HG03103 (cell line): ENCODE data around the gene GRIA4.

Experiments
- ATAC-seq: cut with Tn5 transposase; IDR thresholded peaks from one replicate; pipeline ENCODE4 v1.9.1; 2021; ENCODE audit warnings: low read depth; ENCODE audit not compliant: unreplicated experiment

The GRIA4 gene

DNA sequence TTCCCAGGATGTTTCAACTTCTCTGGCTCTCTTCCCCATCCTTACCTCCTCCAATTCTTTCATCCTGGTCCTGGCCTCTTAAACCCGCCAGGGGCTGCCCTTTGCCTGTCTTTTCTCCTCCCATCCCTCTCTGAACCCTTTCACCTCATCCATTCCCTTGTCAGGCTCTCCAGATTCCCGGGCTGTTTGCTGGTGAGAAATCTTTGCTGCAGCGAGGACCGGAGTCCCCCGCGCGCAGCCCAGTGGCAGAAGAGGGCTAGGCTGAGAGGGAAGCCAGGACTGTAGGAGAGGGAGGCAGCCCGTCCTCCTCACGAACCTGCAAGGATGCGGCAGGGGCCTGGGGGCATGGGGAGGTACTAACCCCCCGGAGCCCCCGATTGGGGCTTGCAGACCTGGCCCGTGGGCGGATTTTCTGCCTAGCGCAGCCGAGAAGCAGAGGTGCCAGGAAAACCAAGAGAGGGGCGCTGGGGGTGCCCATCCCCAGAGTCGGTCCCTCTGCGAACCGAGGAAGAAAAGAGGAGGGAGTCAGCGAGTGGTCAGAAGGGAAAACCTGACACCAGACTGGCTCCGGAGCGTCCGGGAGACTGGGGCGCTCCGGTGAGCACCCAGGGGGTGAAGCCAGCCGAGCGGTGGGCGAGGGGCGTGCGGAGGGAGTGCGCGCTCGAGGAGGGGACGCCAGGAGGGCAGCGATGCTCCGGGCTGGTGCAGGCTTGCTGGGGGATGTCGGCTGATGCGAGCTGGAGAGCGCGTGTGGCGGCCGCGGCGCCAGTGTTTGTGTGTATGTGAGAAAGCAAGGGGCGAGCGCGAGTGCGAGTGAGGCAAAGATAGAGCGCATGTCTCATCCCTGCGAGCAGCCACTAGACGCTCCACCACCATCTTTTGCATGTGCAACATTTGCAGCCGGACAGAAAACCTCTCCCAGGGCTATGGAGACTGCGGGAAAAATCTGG is at the start of gene GRIA4:
Gene GRIA4, plus strand, starts transcription at position 242 of the 950 bp plus-strand sequence. CDS start 925 bp downstream, outside the sequence.
- ATAC-seq: no peak

DNA sequence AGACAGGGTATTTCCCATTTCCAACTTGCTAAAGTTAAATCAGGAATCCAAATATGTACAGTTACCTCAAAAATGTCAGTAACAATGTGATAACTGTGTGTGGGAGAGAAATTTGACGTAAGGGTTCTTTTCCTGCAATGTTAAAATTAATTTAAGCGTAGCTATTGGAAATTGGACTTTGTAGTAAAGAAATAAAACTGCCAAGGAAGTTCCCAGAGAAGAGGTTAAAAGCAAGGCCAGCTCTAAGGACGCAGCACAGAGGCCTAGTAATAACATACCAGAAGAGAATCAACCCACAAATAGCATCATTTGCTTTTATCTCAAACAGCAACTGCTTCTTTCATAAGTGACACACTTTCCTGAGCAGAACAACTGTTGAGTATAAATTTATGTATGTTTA is 36.8 kb upstream of the GRIA4 start:
- ATAC-seq: no peak

DNA sequence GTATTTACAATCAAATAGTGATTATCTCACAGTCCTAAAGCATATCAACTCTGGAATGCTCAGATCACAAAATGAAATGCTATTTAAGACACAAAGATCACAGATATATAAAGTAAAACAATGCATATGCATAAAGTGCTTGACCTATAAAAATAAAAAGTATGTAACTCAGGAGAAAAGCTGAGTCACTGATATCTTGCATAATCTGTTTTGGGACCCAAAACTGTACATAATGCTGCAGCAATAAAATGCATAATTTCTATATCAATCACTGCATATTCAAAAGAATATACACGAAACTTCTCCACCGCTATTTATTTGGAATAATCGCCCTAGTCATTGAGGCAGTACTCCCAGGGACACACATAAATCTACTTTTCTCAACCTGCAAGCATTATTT is 34.9 kb upstream of the GRIA4 start:
- ATAC-seq: no peak

DNA sequence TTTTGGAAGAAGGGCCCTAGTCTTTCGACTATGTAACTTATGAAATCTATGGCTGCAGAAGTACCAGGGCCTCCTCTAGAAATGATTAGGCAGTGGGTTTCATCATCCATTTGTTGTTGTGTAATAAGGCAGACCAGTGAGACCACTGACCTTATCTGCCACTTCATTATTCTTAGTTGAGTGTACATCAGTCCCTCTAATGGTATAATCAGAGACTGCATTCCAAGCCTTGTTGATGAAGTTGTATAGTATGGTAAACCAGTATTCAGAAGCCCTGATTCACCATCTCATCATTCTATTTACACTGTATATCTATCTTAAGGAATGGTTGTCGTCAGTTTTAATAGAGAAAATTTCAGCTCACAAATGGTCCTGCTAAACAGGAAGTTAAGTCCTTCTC is 32.2 kb upstream of the GRIA4 start:
- ATAC-seq: no peak

DNA sequence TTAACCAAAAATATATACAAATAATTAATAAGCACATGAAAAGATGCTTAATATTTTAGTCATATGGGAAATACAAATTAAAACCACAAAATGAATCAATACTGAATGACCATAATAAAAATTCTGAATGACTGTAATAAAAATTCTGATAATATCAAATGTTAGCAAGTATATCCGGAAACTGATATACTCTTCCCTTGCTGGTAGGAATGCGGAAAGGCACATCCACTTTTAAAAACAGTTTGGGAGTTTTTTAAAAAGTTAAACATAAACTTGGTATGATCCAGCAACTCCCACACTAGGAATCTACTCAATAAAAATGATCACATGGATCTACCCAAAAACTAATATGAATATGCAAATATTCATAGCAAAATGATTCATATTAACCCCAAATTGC is 30.8 kb upstream of the GRIA4 start:
- ATAC-seq: no peak

DNA sequence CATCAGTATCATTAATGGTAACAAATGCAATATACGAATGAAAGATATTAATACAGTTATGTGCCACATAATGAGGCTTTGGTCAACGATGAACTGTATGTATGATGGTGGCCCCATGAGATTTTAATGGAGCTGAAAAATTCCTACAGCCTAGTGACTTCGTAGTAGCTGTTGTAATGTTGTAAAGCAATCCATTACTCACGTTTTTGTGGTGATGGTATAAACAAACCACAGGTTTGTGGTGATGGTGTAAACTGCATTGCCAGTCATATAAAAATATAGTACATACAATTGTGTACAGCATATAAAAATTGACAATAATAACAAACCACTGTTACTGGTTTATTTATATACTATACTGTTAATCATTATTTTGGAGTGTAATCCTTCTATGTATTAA is 27.4 kb upstream of the GRIA4 start:
- ATAC-seq: no peak

DNA sequence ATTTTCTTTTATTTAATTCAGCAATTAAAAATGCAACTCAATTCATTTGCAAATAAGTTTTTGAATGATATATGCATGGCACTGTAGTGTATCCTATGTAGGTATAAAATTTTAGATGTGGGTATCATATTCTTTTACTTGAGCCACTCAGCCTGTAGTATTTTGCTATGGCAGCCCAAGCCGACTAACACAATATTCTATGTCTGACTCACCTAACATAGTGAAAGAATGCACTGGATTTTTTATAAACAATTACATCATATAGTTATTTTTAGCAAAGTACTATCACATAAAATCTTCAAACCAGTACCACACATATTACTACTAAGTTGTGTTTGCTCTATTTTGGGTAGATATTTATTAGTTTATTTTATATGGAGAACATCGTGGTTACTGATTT is 21.9 kb upstream of the GRIA4 start:
- no peak for ATAC-seq

DNA sequence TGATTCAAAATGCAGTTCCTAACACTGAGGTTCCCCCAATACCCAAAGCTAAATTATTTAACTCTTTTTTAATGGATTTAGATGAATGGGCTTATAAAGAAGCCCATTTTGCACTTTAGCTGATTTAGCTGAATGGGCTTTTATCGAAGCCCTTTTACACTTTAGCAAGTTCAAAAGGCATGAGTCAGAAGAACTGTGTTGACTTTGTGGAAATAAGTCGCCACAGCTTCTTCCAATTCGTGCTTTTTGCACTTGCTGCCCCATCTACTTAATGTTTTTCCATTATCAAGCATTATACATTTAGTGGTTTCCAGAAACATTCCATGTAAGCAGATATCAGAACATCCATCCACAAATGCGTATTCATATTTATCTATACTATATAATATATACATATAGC is 20.5 kb upstream of the GRIA4 start:
- no peak for ATAC-seq

DNA sequence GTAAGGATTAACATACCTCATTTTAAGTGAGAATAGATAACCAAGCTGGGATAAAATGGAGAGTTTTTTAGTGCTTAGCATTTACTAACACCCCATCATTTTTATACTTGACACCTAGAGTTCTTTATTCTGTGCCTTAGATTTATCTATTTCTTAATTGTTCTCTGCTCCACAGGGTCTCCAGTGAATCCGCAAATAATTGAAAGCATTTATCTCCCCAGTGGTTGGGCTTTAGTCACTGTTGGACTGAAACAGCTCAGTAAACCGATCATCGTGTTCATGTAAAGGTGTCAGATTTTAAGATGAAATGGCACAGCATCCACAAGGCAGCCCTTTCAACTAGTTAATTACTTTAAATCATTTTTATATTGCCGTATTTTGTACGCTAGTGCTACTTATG is 17.8 kb upstream of the GRIA4 start:
- no peak for ATAC-seq

DNA sequence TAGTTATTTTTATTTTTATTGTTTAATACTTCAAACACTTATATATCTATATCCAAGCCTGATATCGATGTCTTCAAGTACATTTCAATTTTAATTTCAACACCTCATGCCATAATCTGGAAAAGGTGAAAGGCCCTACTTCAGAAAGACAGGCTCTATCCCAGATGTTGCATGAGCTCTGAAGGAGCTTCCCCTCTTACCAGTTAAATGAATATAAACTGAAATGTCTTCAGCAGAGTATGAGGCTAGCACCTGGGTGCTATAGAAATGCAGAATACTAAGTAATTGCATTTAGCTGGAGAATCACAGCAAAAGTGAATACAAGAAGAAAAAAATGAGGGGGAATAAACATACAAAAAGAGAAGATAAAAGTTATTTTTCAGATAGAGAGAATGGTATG is 11.5 kb upstream of the GRIA4 start:
- ATAC-seq: no peak

DNA sequence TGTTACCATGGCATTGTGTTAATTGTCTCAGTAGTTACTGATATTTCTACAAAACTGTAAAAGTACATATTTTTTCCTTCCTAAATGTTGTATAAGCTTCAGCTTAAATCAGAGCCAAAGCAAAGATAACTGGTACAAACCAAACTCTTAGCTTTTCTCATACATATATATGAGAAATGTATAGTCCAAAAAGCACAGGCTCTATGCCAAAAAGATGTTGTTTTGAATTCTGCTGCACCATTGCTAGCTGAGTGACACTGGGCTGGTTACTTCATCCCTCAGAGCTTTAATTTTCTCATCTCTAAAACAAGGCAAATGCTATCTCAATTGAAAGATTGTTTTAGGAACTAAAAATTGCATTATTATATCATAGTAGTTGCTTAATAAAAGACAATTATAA is 6.7 kb upstream of the GRIA4 start:
- no peak for ATAC-seq

DNA sequence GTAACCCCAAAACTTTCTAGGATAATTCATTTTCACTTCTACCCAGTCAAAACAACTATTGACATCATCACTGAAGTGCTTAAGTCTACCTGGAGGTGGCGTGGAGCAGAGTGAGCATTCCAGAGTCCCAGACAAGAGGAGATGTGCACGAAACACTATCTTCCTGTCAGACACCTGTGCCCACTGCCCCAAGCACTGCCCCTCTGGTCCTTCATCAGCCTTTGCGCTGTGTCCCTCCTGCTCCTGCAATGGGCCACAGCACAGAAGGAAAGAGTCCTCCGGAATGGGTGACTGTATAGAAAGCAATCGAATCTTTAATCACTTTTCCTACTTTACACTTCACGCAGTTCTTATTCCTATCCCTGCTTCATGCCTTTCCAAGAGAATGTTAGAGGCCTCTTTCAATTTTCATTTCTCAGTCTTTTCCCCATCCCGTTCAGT is 512 bp upstream of the GRIA4 start:
- ATAC-seq: peak; percentile 88

DNA sequence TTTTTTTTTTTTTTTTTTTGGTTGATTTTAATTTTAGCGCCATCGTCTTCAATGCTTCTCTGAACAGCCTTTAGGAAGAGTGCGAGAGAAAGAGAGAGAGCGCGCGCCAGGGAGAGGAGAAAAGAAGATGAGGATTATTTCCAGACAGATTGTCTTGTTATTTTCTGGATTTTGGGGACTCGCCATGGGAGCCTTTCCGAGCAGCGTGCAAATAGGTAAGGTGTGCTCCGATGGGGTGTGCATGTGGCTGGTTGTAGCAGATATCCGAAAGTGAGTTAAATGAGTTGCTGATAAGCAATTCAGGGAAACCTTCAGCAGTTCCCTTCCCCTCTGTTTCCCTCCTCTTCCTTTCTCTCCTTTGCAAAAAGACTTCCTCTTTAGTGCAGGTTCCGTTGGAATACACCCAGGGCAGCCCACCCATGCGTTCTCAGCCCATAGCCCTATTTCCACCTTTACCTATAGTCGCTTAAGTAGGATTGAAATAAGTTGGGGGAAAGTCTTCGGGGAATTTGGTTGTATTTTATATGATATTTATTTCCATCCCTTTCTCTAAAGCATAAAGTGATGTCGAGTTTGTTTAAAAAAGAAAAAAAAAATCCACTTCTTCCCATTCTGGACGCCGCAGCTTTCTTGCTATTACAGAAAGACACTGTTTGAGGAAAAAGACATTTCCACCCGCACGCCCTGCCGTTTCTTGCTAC is 1.1 kb downstream of the GRIA4 start:
- ATAC-seq: no peak

DNA sequence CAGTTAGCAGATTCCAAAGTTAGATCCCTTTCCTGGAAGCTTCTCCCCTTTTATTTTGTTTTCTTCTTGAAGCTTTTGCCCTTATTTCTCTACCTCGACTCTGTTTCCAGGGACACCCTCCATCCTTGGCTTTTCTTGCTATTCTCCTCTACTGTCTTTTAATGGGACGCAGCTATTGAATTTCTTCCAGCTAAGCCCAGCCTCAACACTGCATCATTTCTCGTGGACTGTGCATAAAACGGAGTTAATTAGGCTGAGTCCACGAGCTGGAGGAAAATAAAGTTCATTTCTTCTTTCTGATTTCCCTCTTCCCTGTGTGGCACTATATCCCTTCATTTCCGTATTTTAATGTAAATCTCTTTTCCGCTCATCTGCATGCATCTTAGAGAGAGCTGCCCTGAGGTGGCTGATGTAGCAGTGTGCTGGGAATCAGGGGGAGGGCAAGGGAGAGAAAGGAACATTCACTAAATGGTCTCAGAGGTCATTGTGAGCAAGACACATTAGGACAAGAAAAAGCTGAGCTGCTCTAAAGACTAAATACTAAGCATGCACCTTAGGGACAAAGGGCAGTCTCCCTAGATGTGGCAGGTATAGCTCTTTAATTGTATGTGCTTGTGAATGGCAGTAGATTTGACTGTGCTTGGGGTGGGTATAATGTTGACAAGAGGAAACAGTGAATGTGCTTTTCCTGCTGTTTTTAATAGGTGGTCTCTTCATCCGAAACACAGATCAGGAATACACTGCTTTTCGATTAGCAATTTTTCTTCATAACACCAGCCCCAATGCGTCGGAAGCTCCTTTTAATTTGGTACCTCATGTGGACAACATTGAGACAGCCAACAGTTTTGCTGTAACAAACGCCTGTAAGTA is 1.9 kb downstream of the GRIA4 start:
- no peak for ATAC-seq

DNA sequence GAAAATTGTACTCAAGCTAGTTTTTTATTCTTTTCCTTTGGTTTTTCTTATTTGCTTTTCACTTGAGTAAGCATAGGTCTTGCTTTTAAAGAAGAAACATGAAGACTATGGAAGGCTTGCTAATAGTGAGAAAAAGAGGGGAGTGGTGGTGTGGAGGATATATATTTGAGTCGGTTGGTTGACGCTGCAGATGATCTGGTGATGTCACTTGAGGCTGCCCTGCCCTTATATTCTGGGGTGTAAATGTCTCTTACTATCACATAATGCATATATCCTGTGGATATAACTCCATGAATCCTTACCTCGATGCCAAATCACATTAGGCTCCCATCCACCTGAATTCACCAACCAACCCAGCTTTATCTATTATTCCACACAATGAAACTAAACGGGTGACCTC is 2.9 kb downstream of the GRIA4 start:
- no peak for ATAC-seq

DNA sequence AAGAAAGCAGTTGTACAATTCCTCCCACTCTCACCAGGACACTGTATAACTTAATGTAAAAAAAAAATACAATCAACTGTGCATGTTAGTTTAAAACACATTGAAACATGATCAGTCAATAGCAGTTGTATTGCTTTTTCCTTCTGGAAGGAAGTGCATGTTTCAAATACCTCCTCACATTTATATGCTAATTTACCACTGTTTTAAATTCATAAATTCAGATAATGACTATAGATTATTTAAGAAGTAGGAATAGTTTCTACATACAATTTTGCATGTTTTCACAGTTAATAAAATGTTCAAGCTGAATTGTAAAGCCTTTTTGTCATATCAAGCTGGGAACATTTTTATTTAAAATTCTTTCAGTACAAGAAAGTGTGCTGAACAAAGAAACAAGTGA is 3.3 kb downstream of the GRIA4 start:
- ATAC-seq: no peak

DNA sequence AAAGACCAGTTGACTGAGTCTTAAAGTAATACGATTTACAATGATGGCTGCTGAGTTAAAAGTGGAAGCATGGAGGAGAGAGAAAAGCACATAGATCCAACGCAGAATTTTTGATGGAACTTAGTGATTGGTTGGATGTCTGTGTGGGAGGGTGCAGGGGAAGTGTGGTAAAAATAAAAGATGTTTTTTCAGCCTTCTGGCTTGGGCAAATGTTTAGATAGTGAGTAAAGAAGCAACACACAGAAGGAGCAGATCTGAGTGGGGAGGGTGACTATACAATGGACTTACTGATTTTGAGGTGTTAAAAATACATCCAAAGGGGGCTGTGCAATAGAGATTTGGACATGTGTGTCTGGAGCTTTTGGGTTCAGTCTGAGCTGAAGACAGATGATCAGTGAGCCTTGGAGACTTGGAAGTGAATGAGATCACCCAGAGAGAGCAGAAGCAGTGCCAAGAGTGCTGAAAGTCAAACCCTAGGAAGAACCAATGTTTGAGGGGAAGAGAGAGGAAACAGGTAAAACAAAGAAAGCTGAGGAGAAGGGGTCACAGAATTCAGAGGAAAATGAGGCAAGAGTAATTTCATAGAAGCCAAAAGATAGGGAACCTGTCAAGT is 8.6 kb downstream of the GRIA4 start:
- no peak for ATAC-seq

DNA sequence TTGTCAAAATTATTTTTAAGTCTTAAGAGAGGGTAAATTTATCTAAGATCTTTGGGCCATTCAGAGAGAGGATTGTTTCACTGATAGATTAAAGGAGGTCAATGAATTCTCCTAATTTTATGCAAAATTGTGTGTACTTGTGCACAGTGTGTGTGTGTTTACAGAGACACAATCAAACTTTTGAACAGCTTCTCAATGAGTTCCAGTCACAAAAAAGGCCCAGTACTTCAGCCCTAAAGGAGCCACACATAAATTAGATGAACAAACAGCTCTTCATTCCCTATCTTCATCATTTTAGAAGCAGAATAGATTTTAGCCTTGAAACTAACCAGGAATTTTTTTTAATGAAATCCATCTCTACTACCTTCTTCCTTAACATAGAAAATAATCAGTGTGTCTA is 9.7 kb downstream of the GRIA4 start:
- ATAC-seq: no peak

DNA sequence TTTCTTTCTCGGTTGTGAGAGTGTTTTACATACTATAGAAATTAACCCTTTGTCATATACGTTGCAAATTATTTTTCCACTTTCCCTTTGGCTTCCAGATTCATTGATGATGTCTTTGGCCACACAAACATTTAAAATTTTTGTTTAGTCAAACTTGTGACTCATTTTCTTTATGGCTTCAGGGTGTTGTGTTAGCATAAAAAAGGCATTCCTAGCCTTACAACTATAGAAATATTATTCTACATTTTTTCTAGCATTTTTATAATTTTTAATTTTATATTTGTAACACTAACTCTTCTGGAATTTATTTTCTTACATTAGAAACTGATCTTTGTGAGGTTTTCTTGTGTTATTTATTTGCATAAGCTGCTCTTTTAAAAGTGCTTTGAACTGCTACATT is 12.1 kb downstream of the GRIA4 start:
- no peak for ATAC-seq

DNA sequence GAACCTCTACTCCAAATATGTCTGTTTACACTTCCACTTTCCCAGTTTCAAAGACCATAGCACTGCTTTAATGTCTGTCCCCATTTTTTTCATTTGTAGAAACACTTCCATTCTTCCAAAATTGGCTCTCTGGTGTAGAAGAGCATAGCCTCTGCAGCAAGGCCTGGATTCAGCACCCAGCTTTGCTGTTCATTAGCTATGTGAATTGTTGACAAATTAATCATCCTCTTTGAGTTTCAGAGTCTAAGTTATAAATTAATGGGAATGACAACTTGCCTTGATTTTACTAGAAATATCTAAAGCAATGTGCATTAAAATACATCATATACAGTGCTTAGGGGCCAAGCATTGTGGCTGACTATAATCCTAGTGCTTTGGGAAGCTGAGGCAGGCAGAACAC is 22.4 kb downstream of the GRIA4 start:
- no peak for ATAC-seq

DNA sequence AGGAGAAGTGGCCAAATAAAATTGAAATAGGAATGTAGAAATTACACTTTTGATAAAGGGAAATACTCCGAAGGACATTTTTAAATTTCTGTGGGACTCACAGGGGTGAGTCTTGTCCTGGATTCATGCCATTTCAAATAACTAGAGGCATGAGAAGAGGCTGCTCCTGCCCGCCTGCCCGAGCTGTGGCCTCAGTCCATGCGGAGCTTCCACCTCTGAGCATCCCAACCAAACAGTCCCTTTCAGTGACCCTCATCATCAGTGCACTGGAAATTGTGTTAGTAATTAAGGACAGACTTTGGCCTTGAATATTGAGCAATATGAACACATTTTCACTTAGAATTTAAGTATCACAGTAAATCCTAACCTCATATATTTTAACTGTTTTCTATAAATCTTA is 25.6 kb downstream of the GRIA4 start:
- ATAC-seq: no peak
